Transverse colon (tissue), 4 donors: ENCODE results near the gene MTSS2. TPM values are rescaled to one million over a fixed set of nuclear protein-coding genes. Genes with fewer than 3 reads are reported as not detected.

Experiments
- DNase-seq: peaks from one replicate; pipeline ENCODE4 v3.0.0-alpha.2; 2019
- H3K27ac ChIP-seq, 4 donors: fragments of 200-600 bp; sonication (generic); 2 replicates each; pipeline ENCODE4 v1.5.1; 2016 to 2018; ENCODE audit warnings: inconsistent platforms in 4 of 4
- H3K27me3 ChIP-seq: fragments of 200-600 bp; sonication (generic); 2 replicates; pipeline ENCODE4 v1.5.1; 2017; ENCODE audit warnings: inconsistent platforms
- H3K36me3 ChIP-seq, 4 donors: fragments of 200-600 bp; sonication (generic); 2 replicates each; pipeline ENCODE4 v1.5.1; 2017 to 2019; ENCODE audit warnings: inconsistent platforms in 4 of 4
- H3K4me1 ChIP-seq, 4 donors: fragments of 200-600 bp; sonication (generic); 2 replicates each; pipeline ENCODE4 v1.5.1; 2017 to 2020; ENCODE audit warnings: inconsistent platforms in 4 of 4
- H3K4me3 ChIP-seq, 4 donors: fragments of 200-600 bp; sonication (generic); 1 replicate in 1 of 4; 2 replicates in 3 of 4; pipeline versions ENCODE4 v1.5.1 to v1.6.1; 2017 to 2019; ENCODE audit warnings: inconsistent platforms in 4 of 4
- H3K9me3 ChIP-seq, 2 donors: fragments of 200-600 bp; sonication (generic); 2 replicates each; pipeline ENCODE4 v1.5.1; 2017 to 2019; ENCODE audit warnings: inconsistent platforms in 2 of 2
- EP300 ChIP-seq: sonication (generic); formaldehyde crosslinking; IDR thresholded peaks from one replicate; pipeline ENCODE4 v1.6.1; 2017; ENCODE audit warnings: antibody characterized with exemption, low read depth
- POLR2A ChIP-seq: fragments of 450-650 bp; IDR thresholded peaks from one replicate; pipeline ENCODE4 v1.6.1; 2016; ENCODE audit warnings: antibody characterized with exemption, mild to moderate bottlenecking, moderate library complexity
- POLR2AphosphoS5 ChIP-seq, 3 donors: sonication (generic); formaldehyde crosslinking; IDR thresholded peaks; one replicate each; pipeline ENCODE4 v1.6.1; 2016; ENCODE audit warnings: antibody characterized with exemption in 3 of 3
- WGBS, 2 donors: methylation state at CpG; one replicate each; pipeline ENCODE4 v1.1.5; 2018; ENCODE audit warnings: low coverage in 1 of 2; 5-methylcytosine and 5-hydroxymethylcytosine counted together
- in situ Hi-C, 4 donors: fragments of 200-750 bp; cut with MboI; loops; one replicate each; pipeline versions ENCODE4 v1.15.0 to v1.15.1; 2017; ENCODE audit warnings: low sequenced_read_pairs in 3 of 4, low pct_ligation_motif_present in 1 of 4, low pct_unique_long_range_greater_than_20kb in 1 of 4
- intact Hi-C: fragments of 100-400 bp; cut with DNase I; formaldehyde crosslinking; loops from one replicate; pipeline ENCODE4 v1.15.1; 2023; ENCODE audit warnings: low total_unique reads
- total RNA-seq, 4 donors: library from RNA; depleted of rRNA; stranded (reverse); fragments of >200 nt; gene quantifications; one replicate each; pipeline ENCODE4 v1.1.0, GENCODE V29; 2016
- TF ChIP-seq, protein P1 (sequence below), 5 experiments: fragments of 200-600 bp in 3 of 5; fragments of 450-650 bp in 2 of 5; sonication (generic) in 3 of 5; IDR thresholded peaks; 1 replicate in 2 of 5; 2 replicates in 3 of 5; pipeline ENCODE4 v1.5.1; 2016 to 2017; ENCODE audit warnings: antibody characterized with exemption in 5 of 5, inconsistent platforms in 3 of 5, mild to moderate bottlenecking in 2 of 5, moderate library complexity in 1 of 5

MTSS2 gene
- total RNA-seq, 4 donors from 2014 or later: 13.9 to 149 (median 33.8) TPM

DNA sequence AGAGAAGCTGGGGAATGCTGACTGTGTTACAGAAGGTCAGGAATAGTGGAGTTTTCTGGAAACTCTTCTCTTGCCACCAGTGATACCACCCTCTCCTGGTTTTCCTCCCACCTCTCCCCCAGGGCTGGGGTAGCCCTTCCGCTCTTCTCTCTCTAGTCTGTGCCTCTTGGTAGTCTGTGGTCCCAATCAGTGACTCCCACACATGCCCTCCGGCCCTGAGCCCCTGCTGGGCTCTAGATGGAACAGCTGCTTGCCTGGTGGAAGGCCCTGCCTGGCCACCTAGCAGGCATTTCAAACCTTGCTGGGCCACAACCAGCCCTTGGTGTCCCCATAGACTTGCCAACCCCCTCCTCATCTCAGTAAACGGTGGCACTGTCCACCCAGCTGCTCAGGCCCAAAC, 15.2 kb upstream of the MTSS2 start:
- Histone ChIP-seq H3K36me3 (no peaks in the 10 kb centered on the region), H3K27ac (peak overlapping the region; percentile 79 to 87 (median 86)), H3K4me3 (no peak overlapping the region), H3K4me1 (peaks cover 30 to 74% (median 54%) of the 10 kb centered on the region in 4 donors), H3K9me3 (no peaks in the 10 kb centered on the region), H3K27me3 (no peaks in the 10 kb centered on the region)
- intact Hi-C loops: loop anchor here (5.0 kb wide), 1 partner anchor 36 kb away; no protein-coding TSS in a partner anchor
- no peak for DNase-seq
- TF ChIP-seq POLR2A: no peak
- TF ChIP-seq POLR2AphosphoS5 (IDR thresholded peaks at IDR 0.05): no peak
- TF ChIP-seq, protein P1, sequence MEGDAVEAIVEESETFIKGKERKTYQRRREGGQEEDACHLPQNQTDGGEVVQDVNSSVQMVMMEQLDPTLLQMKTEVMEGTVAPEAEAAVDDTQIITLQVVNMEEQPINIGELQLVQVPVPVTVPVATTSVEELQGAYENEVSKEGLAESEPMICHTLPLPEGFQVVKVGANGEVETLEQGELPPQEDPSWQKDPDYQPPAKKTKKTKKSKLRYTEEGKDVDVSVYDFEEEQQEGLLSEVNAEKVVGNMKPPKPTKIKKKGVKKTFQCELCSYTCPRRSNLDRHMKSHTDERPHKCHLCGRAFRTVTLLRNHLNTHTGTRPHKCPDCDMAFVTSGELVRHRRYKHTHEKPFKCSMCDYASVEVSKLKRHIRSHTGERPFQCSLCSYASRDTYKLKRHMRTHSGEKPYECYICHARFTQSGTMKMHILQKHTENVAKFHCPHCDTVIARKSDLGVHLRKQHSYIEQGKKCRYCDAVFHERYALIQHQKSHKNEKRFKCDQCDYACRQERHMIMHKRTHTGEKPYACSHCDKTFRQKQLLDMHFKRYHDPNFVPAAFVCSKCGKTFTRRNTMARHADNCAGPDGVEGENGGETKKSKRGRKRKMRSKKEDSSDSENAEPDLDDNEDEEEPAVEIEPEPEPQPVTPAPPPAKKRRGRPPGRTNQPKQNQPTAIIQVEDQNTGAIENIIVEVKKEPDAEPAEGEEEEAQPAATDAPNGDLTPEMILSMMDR (IDR thresholded peaks at IDR 0.05): no peak
- TF ChIP-seq EP300: no peak
- in situ Hi-C loops: no loop called here
- 90% methylated on average over 3 of the region's 3 CpGs; no CpG with 5 or more reads in 1 of the 2 donors for WGBS, 2 donors

DNA sequence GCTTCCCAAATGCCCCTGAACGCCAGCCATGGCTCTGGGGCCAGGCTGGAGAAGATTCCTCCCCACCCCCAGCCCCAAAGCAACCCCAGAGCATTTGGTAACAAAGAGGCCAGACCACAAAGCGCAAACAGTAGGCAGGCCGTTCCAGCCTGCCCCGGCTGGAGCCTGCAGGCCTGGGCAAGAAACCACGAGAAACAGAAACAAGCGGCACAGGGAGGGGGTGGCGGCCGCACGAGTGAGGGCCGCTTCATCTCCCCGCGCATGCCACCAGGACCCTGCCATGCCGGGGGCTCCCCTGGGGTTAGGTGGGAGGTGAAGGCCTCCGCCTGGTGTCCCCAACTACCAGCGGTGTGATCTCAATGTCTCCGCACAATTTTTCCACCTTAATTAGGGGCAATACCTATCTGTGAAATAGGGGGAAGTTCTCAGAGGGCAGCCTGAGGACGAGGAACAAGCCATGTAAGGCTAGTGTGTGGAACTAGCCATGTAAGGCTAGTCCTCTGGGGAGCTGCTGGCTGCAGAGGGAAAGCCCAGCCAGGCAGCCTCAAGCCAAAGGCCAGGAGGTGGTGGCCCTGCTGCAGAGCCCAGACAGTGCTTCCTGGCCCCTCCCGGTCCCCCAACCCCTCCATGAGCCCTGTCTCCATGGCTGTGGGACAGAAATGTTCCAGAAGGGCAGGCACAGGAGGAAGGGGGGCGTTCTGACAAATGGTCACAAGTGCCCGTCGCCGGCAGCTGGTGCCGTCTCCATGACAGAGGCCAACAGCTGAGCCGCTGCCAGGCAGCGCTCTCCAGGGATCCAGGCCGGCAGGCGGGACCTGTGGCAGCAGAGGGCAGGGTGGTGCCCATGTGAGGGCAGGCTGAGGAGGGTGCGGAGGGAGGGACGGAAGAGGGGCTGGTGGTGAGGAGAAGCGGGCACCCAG, 14.5 kb upstream of the MTSS2 start:
- DNase-seq: no peak
- Histone ChIP-seq H3K4me3 (no peak overlapping the region), H3K9me3 (no peaks in the 10 kb centered on the region), H3K27me3 (no peaks in the 10 kb centered on the region), H3K27ac (peak overlapping the region; percentile 79 to 87 (median 86)), H3K36me3 (no peaks in the 10 kb centered on the region), H3K4me1 (peaks cover 37 to 79% (median 55%) of the 10 kb centered on the region in 4 donors)
- in situ Hi-C loops: no loop called here
- WGBS, 2 donors: 78 to 100% methylated on average over 1 to 29 of the region's 30 CpGs
- intact Hi-C loops: loop anchor here (5.0 kb wide), 1 partner anchor 37 kb away; no protein-coding TSS in a partner anchor
- no peak for TF ChIP-seq POLR2A

DNA sequence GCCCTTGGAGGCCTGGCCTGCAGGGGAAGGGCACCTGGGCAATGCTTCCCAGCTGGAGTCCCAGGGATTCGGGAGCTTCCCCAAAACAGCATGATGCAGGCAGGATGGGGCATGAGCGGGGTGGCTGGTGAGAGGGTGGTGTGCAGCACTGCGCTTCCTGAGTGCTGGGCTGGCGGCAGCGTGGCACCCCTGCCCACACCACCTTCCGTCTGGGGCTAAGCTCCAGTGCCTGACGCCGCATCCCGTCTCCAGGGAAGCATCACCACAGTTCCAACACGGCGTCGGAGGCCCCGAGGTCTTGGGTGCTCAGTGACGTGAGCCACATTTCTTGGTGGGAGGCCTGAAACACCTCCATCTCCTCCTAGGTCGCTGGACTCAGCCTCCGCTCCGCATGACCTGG, 13.8 kb upstream of the MTSS2 start:
- Histone ChIP-seq H3K36me3 (no peaks in the 10 kb centered on the region), H3K9me3 (no peaks in the 10 kb centered on the region), H3K27ac (peak overlapping the region; percentile 79 to 87 (median 86)), H3K27me3 (no peaks in the 10 kb centered on the region), H3K4me3 (no peak overlapping the region), H3K4me1 (peaks cover 39 to 81% (median 56%) of the 10 kb centered on the region in 4 donors)
- intact Hi-C loops: loop anchor here (5.0 kb wide), 1 partner anchor 38 kb away; no protein-coding TSS in a partner anchor
- 89% methylated on average over 17 of the region's 17 CpGs; no CpG with 5 or more reads in 1 of the 2 donors for WGBS, 2 donors
- DNase-seq: no peak
- in situ Hi-C loops: no loop called here
- TF ChIP-seq POLR2AphosphoS5 (IDR thresholded peaks at IDR 0.05): no peak
- TF ChIP-seq, protein P1 (IDR thresholded peaks at IDR 0.05): no peak
- no peak for TF ChIP-seq POLR2A
- no peak for TF ChIP-seq EP300

DNA sequence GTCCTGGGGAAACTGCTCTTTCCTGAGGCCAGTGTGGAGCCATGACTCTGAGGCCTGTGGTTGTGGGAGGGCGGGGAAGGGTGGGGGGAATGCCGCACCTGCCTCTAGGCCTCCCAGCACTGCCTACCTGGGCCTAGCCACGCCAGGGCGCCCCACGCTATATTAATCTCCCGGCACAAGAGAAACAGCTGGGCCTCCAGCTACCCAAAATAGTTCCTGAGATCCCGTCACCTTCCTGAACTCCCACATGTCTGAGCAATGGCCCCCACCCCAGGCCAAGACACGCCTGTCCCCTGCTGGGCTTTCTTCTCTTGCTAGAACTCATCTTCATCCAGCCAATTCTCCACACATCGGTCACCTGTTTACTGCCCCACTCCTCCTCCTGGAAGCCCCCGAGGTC, 13.0 kb upstream of the MTSS2 start:
- H3K4me3 ChIP-seq: no peak overlapping the region
- peak overlapping the region in 3 of 4 donors; percentile 87 to 91 (median 91) for H3K27ac ChIP-seq
- no peaks in the 10 kb centered on the region for H3K36me3 ChIP-seq
- no peaks in the 10 kb centered on the region for H3K27me3 ChIP-seq
- no peak for DNase-seq
- peaks cover 46 to 81% (median 59%) of the 10 kb centered on the region in 4 donors for H3K4me1 ChIP-seq
- intact Hi-C loops (no loop called here), in situ Hi-C loops (no loop called here)
- TF ChIP-seq POLR2AphosphoS5 (IDR thresholded peaks at IDR 0.05) (no peak), POLR2A (no peak), EP300 (no peak)
- TF ChIP-seq, protein P1 (IDR thresholded peaks at IDR 0.05): no peak
- WGBS, 2 donors: 98% methylated on average over 10 of the region's 10 CpGs; no CpG with 5 or more reads in 1 of the 2 donors
- no peaks in the 10 kb centered on the region for H3K9me3 ChIP-seq
